GM12878 (cell line): Measurements from ENCODE around the gene SORBS2. TPM values are rescaled to one million over a fixed set of nuclear protein-coding genes. Genes with fewer than 3 reads are reported as not detected.

ENCODE experiments used
- ATAC-seq: fragments of 200-7000 bp; cut with Tn5 transposase; 3 replicates; pipeline ENCODE4 v1.9.1; 2020; ENCODE audit warnings: mild to moderate bottlenecking, moderate library complexity
- BruUV-seq: library from RNA; stranded (reverse); fragments of 400-500 nt; replicated peaks from 2 replicates; lab custom pipeline; 2021; lab: Mats Ljungman, UMichigan
- CTCF ChIA-PET: fragments of 300-600 bp; sonication (Branson Sonifier 250); formaldehyde crosslinking; extraction: SDS; loops from one replicate; lab custom pipeline; 2021; ENCODE audit warnings: inconsistent platforms; lab: Yijun Ruan, JAX
- POLR2A ChIA-PET: fragments of 350-600 bp; formaldehyde crosslinking; extraction: SDS; loops from one replicate; lab custom pipeline; 2021; ENCODE audit warnings: inconsistent platforms; lab: Charles Lee
- RAD21 ChIA-PET: fragments of 300-600 bp; sonication (Branson Sonifier 250); formaldehyde crosslinking; loops from one replicate; lab custom pipeline; 2023; ENCODE audit warnings: antibody characterized with exemption; ENCODE audit not compliant: unreplicated experiment; lab: Charles Lee
- SMC1A ChIA-PET: fragments of 300-600 bp; sonication (Branson Sonifier 250); formaldehyde crosslinking; loops from one replicate; lab custom pipeline; 2023; ENCODE audit not compliant: unreplicated experiment, uncharacterized antibody; lab: Charles Lee
- DNase-seq: peaks from one replicate; pipeline ENCODE4 v3.0.0-alpha.2; 2011; ENCODE audit warnings: low read depth, low spot score
- FAIRE-seq: peaks from 3 replicates; lab custom pipeline; 2011; peaks lifted over from hg19 to GRCh38; lab: Jason Lieb, UNC
- H2AFZ ChIP-seq: 2 replicates; pipeline ENCODE4 v1.6.0; 2011; ENCODE audit warnings: low read depth, low read length, control low read depth; ENCODE audit not compliant: control insufficient read depth
- H3K27ac ChIP-seq: 2 replicates; pipeline ENCODE4 v1.5.1; 2011; ENCODE audit warnings: control low read depth; ENCODE audit not compliant: control insufficient read depth, insufficient read depth
- H3K27me3 ChIP-seq, 2 experiments: replicated peaks in 1 of 2; 2 replicates each; pipeline versions ENCODE4 v1.6.0 to v1.6.1; 2011; ENCODE audit warnings: low read length in 1 of 2; ENCODE audit not compliant: control insufficient read depth in 2 of 2, insufficient read depth in 2 of 2
- H3K36me3 ChIP-seq, 2 experiments: 2 replicates each; pipeline ENCODE4 v1.5.1; 2011; ENCODE audit warnings: low read length in 1 of 2; ENCODE audit not compliant: control insufficient read depth in 2 of 2, insufficient read depth in 2 of 2
- H3K4me1 ChIP-seq: 2 replicates; pipeline ENCODE4 v1.6.1; 2011; ENCODE audit warnings: mild to moderate bottlenecking, low read length, moderate library complexity, mixed read lengths; ENCODE audit not compliant: control insufficient read depth, insufficient read depth
- H3K4me2 ChIP-seq: 2 replicates; pipeline ENCODE4 v1.6.0; 2011; ENCODE audit warnings: control low read depth; ENCODE audit not compliant: control insufficient read depth, insufficient read depth
- H3K4me3 ChIP-seq: fragments of 200-600 bp; sonication (generic); 2 replicates; pipeline ENCODE4 v1.5.1; 2016
- H3K79me2 ChIP-seq: 2 replicates; pipeline ENCODE4 v1.6.0; 2011; ENCODE audit warnings: low read length; ENCODE audit not compliant: control insufficient read depth, insufficient read depth
- H3K9ac ChIP-seq: 2 replicates; pipeline ENCODE4 v1.8.0; 2011; ENCODE audit warnings: low read length, control low read depth, mixed read lengths; ENCODE audit not compliant: control insufficient read depth, insufficient read depth
- H3K9me3 ChIP-seq: replicated peaks from 3 replicates; pipeline ENCODE4 v1.5.1; 2011; ENCODE audit warnings: mild to moderate bottlenecking, low read length; ENCODE audit not compliant: control insufficient read depth, insufficient read depth
- H4K20me1 ChIP-seq: 2 replicates; pipeline ENCODE4 v1.6.0; 2011; ENCODE audit not compliant: control insufficient read depth, insufficient read depth
- BACH1 ChIP-seq: fragments of 450-650 bp; IDR thresholded peaks from 2 replicates; pipeline ENCODE4 v1.6.1; 2017; ENCODE audit warnings: mild to moderate bottlenecking, borderline replicate concordance
- CHD2 ChIP-seq: IDR thresholded peaks from 2 replicates; pipeline ENCODE4 v1.6.1; 2011; ENCODE audit warnings: low read depth, low read length, improper control_type of control experiment, borderline replicate concordance
- IKZF1 ChIP-seq: fragments of 450-650 bp; conservative IDR thresholded peaks from 2 replicates; pipeline ENCODE4 v1.6.1; 2017; ENCODE audit warnings: antibody characterized with exemption, mild to moderate bottlenecking
- RAD51 ChIP-seq: fragments of 450-650 bp; IDR thresholded peaks from 2 replicates; pipeline ENCODE4 v1.6.1; 2016; ENCODE audit warnings: moderate library complexity, mild to moderate bottlenecking, inconsistent platforms
- SPI1 ChIP-seq: IDR thresholded peaks from 2 replicates; pipeline ENCODE4 v1.6.1; 2011; ENCODE audit warnings: low read depth, mild to moderate bottlenecking, low read length, moderate library complexity, borderline replicate concordance; ENCODE audit not compliant: insufficient read depth
- TCF12 ChIP-seq: IDR thresholded peaks from 2 replicates; pipeline ENCODE4 v1.6.1; 2011; ENCODE audit warnings: low read depth, mild to moderate bottlenecking, low read length
- TCF7 ChIP-seq: IDR thresholded peaks from 2 replicates; pipeline ENCODE4 v1.6.1; 2014; ENCODE audit warnings: antibody characterized with exemption, borderline replicate concordance
- WRNIP1 ChIP-seq: IDR thresholded peaks from 2 replicates; pipeline ENCODE4 v1.6.1; 2011; ENCODE audit warnings: low read depth, low read length, improper control_type of control experiment, borderline replicate concordance
- ZNF622 ChIP-seq: fragments of 450-650 bp; IDR thresholded peaks from 2 replicates; pipeline ENCODE4 v1.6.1; 2017; ENCODE audit warnings: mild to moderate bottlenecking, inconsistent platforms
- WGBS: methylation state at CpG from one replicate; pipeline ENCODE4 v1.1.6; 2016; ENCODE audit warnings: low lambda C conversion rate; ENCODE audit not compliant: insufficient replicate concordance, insufficient coverage; ENCODE audit errors: missing lambda C conversion rate; 5-methylcytosine and 5-hydroxymethylcytosine counted together
- in situ Hi-C: fragments of 300-500 bp; cut with MboI; formaldehyde crosslinking; loops from 9 replicates; pipeline ENCODE4 v1.14.3; 2018; ENCODE audit warnings: mixed read lengths
- intact Hi-C: fragments of 100-400 bp; cut with micrococcal nuclease; formaldehyde crosslinking; loops from one replicate; pipeline ENCODE4 v1.14.2; 2022; ENCODE audit not compliant: unreplicated experiment
- polyA plus RNA-seq, 11 experiments: library from polyadenylated mRNA; depleted of rRNA in 4 of 11; unstranded in 6 of 11; stranded (reverse) in 5 of 11; fragments of >200 nt; fragmentation: Nextera tagmentation in 4 of 11; fragmentation: Illumina TruSeq in 1 of 11; extraction: Ambion mirVana in 4 of 11; extraction: Trizol in 1 of 11; gene quantifications; 1 replicate in 1 of 11; 2 replicates in 10 of 11; pipeline versions ENCODE4 v1.2.1 to v1.2.3, GENCODE V29; 2011 to 2016; ENCODE audit warnings: inconsistent platforms in 2 of 11, missing spikeins in 2 of 11, low read depth in 1 of 11
- total RNA-seq, 4 experiments: library from RNA; depleted of rRNA in 3 of 4; stranded (reverse); fragments of >200 nt in 3 of 4; fragmentation: Illumina TruSeq in 1 of 4; extraction: Trizol in 1 of 4; gene quantifications; 2 replicates each; pipeline versions ENCODE4 v1.2.1 to v1.2.3, GENCODE V29; 2013 to 2021
- TF ChIP-seq, protein P1 (sequence below): IDR thresholded peaks from 2 replicates; pipeline ENCODE4 v1.6.1; 2012; ENCODE audit warnings: improper control_type of control experiment, low read depth, low read length; ENCODE audit not compliant: insufficient replicate concordance
- TF ChIP-seq, protein P2 (sequence below): IDR thresholded peaks from 2 replicates; pipeline ENCODE4 v1.6.1; 2012; ENCODE audit warnings: mild to moderate bottlenecking, low read depth, low read length
- TF ChIP-seq, protein P3 (sequence below): fragments of 450-650 bp; IDR thresholded peaks from 2 replicates; pipeline ENCODE4 v1.6.1; 2014; ENCODE audit warnings: mild to moderate bottlenecking

The SORBS2 gene
- total and polyA plus RNA-seq, 10 of the 15 experiments (the other 5 are each of a cell fraction or from before 2014, with no cell fraction given) = 0.06 to 3.0 (median 0.79) TPM

DNA sequence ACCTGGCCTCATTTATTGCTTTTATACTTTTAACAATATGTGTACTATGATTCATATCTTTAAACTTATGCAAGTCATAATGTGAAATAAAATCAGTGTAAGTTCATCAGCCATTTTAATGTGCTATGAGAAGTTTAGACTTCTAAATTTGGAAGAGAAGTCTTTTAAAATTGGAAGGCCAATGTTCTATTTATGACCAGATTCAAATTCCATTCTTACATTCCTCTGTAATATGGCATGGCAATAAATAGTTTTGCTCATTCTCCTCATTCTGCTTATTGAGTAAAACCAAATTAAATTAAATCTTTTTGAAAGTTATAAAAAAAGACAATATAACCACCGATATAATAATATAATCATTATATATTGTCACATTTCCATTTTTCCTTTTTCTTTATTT lies 126.2 kb downstream of the SORBS2 start:
- no peak overlapping the region for H3K4me2 ChIP-seq
- H3K9ac ChIP-seq = no peak overlapping the region
- no peaks in the 10 kb centered on the region for H3K9me3 ChIP-seq
- 91% methylated on average over 1 of the region's 1 CpG for WGBS
- BruUV-seq = no TSS peak
- intact Hi-C loops (no loop called here), in situ Hi-C loops (no loop called here)
- H2AFZ ChIP-seq = no peak overlapping the region
- DNase-seq (no peak), FAIRE-seq (no peak), ATAC-seq (no peak)
- ChIA-PET SMC1A (no interaction called here), CTCF (no interaction called here), RAD21 (no interaction called here), POLR2A (no interaction called here)
- H4K20me1 ChIP-seq = no peaks in the 10 kb centered on the region
- no peaks in the 10 kb centered on the region for H3K79me2 ChIP-seq
- H3K4me1 ChIP-seq = no peaks in the 10 kb centered on the region
- H3K4me3 ChIP-seq = no peak overlapping the region
- H3K27ac ChIP-seq = no peak overlapping the region
- no peaks in the 10 kb centered on the region for H3K27me3 ChIP-seq
- no peaks in the 10 kb centered on the region for H3K36me3 ChIP-seq
- TF ChIP-seq CHD2 (no peak), BACH1 (no peak), TCF12 (no peak), IKZF1 (no peak), RAD51 (no peak), ZNF622 (no peak), SPI1 (no peak), TCF7 (no peak), WRNIP1 (no peak)
- TF ChIP-seq, protein P1, sequence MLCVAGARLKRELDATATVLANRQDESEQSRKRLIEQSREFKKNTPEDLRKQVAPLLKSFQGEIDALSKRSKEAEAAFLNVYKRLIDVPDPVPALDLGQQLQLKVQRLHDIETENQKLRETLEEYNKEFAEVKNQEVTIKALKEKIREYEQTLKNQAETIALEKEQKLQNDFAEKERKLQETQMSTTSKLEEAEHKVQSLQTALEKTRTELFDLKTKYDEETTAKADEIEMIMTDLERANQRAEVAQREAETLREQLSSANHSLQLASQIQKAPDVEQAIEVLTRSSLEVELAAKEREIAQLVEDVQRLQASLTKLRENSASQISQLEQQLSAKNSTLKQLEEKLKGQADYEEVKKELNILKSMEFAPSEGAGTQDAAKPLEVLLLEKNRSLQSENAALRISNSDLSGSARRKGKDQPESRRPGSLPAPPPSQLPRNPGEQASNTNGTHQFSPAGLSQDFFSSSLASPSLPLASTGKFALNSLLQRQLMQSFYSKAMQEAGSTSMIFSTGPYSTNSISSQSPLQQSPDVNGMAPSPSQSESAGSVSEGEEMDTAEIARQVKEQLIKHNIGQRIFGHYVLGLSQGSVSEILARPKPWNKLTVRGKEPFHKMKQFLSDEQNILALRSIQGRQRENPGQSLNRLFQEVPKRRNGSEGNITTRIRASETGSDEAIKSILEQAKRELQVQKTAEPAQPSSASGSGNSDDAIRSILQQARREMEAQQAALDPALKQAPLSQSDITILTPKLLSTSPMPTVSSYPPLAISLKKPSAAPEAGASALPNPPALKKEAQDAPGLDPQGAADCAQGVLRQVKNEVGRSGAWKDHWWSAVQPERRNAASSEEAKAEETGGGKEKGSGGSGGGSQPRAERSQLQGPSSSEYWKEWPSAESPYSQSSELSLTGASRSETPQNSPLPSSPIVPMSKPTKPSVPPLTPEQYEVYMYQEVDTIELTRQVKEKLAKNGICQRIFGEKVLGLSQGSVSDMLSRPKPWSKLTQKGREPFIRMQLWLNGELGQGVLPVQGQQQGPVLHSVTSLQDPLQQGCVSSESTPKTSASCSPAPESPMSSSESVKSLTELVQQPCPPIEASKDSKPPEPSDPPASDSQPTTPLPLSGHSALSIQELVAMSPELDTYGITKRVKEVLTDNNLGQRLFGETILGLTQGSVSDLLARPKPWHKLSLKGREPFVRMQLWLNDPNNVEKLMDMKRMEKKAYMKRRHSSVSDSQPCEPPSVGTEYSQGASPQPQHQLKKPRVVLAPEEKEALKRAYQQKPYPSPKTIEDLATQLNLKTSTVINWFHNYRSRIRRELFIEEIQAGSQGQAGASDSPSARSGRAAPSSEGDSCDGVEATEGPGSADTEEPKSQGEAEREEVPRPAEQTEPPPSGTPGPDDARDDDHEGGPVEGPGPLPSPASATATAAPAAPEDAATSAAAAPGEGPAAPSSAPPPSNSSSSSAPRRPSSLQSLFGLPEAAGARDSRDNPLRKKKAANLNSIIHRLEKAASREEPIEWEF = no peak
- TF ChIP-seq, protein P2, sequence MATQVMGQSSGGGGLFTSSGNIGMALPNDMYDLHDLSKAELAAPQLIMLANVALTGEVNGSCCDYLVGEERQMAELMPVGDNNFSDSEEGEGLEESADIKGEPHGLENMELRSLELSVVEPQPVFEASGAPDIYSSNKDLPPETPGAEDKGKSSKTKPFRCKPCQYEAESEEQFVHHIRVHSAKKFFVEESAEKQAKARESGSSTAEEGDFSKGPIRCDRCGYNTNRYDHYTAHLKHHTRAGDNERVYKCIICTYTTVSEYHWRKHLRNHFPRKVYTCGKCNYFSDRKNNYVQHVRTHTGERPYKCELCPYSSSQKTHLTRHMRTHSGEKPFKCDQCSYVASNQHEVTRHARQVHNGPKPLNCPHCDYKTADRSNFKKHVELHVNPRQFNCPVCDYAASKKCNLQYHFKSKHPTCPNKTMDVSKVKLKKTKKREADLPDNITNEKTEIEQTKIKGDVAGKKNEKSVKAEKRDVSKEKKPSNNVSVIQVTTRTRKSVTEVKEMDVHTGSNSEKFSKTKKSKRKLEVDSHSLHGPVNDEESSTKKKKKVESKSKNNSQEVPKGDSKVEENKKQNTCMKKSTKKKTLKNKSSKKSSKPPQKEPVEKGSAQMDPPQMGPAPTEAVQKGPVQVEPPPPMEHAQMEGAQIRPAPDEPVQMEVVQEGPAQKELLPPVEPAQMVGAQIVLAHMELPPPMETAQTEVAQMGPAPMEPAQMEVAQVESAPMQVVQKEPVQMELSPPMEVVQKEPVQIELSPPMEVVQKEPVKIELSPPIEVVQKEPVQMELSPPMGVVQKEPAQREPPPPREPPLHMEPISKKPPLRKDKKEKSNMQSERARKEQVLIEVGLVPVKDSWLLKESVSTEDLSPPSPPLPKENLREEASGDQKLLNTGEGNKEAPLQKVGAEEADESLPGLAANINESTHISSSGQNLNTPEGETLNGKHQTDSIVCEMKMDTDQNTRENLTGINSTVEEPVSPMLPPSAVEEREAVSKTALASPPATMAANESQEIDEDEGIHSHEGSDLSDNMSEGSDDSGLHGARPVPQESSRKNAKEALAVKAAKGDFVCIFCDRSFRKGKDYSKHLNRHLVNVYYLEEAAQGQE = no peak
- TF ChIP-seq, protein P3, sequence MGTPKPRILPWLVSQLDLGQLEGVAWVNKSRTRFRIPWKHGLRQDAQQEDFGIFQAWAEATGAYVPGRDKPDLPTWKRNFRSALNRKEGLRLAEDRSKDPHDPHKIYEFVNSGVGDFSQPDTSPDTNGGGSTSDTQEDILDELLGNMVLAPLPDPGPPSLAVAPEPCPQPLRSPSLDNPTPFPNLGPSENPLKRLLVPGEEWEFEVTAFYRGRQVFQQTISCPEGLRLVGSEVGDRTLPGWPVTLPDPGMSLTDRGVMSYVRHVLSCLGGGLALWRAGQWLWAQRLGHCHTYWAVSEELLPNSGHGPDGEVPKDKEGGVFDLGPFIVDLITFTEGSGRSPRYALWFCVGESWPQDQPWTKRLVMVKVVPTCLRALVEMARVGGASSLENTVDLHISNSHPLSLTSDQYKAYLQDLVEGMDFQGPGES = no peak
